ENCODE data around the gene NUDT12. TPM values are rescaled to one million over a fixed set of nuclear protein-coding genes. Genes with fewer than 3 reads are reported as not detected.

NUDT12 gene
- total RNA-seq, 1 experiment from 2014 or later: 15.8 TPM

GRCh38 chr5:103560826-103561225, 1.8 kb downstream of the NUDT12 start:
- no peaks in the 10 kb centered on the region for H3K27me3 ChIP-seq (ENCODE audit: insufficient read depth, low read length)
- H2AFZ ChIP-seq (ENCODE audit: low read depth, low read length, poor library complexity, severe bottlenecking): no peak overlapping the region
- H3K27ac ChIP-seq (ENCODE audit: low read depth, low read length): no peak overlapping the region
- CTCF ChIA-PET: interaction anchor here (1.1 kb wide), 1 partner anchor 21 kb away, joined by 3 read pairs; no protein-coding TSS in a partner anchor
- RAD21 ChIA-PET (ENCODE audit: low non-redundant PET in 1 of 2, low total read pairs in 2 of 2, uncharacterized antibody in 2 of 2, unreplicated experiment in 2 of 2): no interaction called here
- no peaks in the 10 kb centered on the region for H3K9me2 ChIP-seq (ENCODE audit: insufficient read depth)
- peaks cover 4 to 8% of the 10 kb centered on the region in 2 experiments; a peak in 2 of 4 replicates for H3K4me1 ChIP-seq (ENCODE audit: control insufficient read depth in 1 of 2, insufficient read depth in 2 of 2, low read length in 2 of 2)
- H3K4me2 ChIP-seq (ENCODE audit: low read length): peak overlapping the region; percentile 75
- no peaks in the 10 kb centered on the region for H3K9me3 ChIP-seq (ENCODE audit: control insufficient read depth in 1 of 2, insufficient read depth in 1 of 2, low read depth in 1 of 2, low read length in 2 of 2)
- POLR2A ChIA-PET: no interaction called here
- ATAC-seq (no peak), DNase-seq (ENCODE audit: low read depth, low spot score) (no peak)
- H3K36me3 ChIP-seq (ENCODE audit: control insufficient read depth in 1 of 2, insufficient read depth in 2 of 2, low read length in 2 of 2): 0 out of 4 replicates have a peak, but pooled peaks cover 0 to 3% of the 10 kb centered on the region in 2 experiments
- peak overlapping the region in 1 of 2 experiments; percentile 78; a peak in 1 of 4 replicates for H3K4me3 ChIP-seq (replicated peaks in 1 of 2; ENCODE audit: low read depth in 1 of 2, low read length in 2 of 2)
- no peak overlapping the region for H3K9ac ChIP-seq (ENCODE audit: low read length)
- no TSS peak for BruUV-seq (replicated peaks)
- no peak for TF ChIP-seq ZFX (IDR thresholded peaks at IDR 0.05)
- TF ChIP-seq SP1 (IDR thresholded peaks at IDR 0.05; ENCODE audit: low read depth): no peak
- no peak for TF ChIP-seq REST (IDR thresholded peaks at IDR 0.05; ENCODE audit: low read depth)
- no peak for TF ChIP-seq EZH2phosphoT487 (IDR thresholded peaks at IDR 0.05; ENCODE audit: borderline replicate concordance)
- TF ChIP-seq CEBPB (IDR thresholded peaks at IDR 0.05; ENCODE audit: low read depth): no peak
- no peak for TF ChIP-seq CTCF (IDR thresholded peaks at IDR 0.05 in 2 of 3, conservative IDR thresholded peaks at IDR 0.05 in 1 of 3; ENCODE audit: borderline replicate concordance in 1 of 3, insufficient read depth in 1 of 3, low read depth in 2 of 3, low read length in 2 of 3)
- TF ChIP-seq EZH2 (IDR thresholded peaks at IDR 0.05): no peak
- TF ChIP-seq SRF (IDR thresholded peaks at IDR 0.05; ENCODE audit: low read depth): no peak
- TF ChIP-seq SIN3A (IDR thresholded peaks at IDR 0.05; ENCODE audit: low read depth): no peak
- TF ChIP-seq EGR1 (IDR thresholded peaks at IDR 0.05; ENCODE audit: low read depth): no peak
- H4K20me1 ChIP-seq (ENCODE audit: insufficient read depth): no peaks in the 10 kb centered on the region
- intact Hi-C loops (cut with micrococcal nuclease): no loop called here
- H3K79me2 ChIP-seq (ENCODE audit: insufficient read depth, low read length): peaks cover 18% of the 10 kb centered on the region; the same call in 1 of the 2 replicates

Data from HCT116 (cell line).